WTC11 (cell line): ENCODE measurements around the gene LIMK1. TPM values are rescaled to one million over a fixed set of nuclear protein-coding genes. Genes with fewer than 3 reads are reported as not detected.
A peak's percentile ranks its signal among the peaks of the same experiment; 100 is the strongest.

Experiments used
- ATF1 ChIP-seq: sonication (generic); formaldehyde crosslinking; IDR thresholded peaks from 2 replicates; pipeline ENCODE4 v1.8.1; 2023; ENCODE audit warnings: mild to moderate bottlenecking, moderate library complexity, missing genetic modification reagents
- MYBL2 ChIP-seq: sonication (generic); formaldehyde crosslinking; IDR thresholded peaks from 2 replicates; pipeline ENCODE4 v1.8.1; 2023; ENCODE audit warnings: mild to moderate bottlenecking, moderate library complexity, missing genetic modification reagents
- RORB ChIP-seq: fragments of 250-450 bp; sonication (Bioruptor Pico); IDR thresholded peaks from 2 replicates; pipeline ENCODE4 v1.9.0; 2021; ENCODE audit warnings: mild to moderate bottlenecking
- SMAD4 ChIP-seq: sonication (generic); formaldehyde crosslinking; IDR thresholded peaks from 2 replicates; pipeline ENCODE4 v1.8.0; 2022; ENCODE audit warnings: mild to moderate bottlenecking, missing genetic modification reagents
- TEAD1 ChIP-seq: sonication (generic); formaldehyde crosslinking; IDR thresholded peaks from 2 replicates; pipeline ENCODE4 v1.8.0; 2022; ENCODE audit warnings: mild to moderate bottlenecking, missing genetic modification reagents
- TEAD4 ChIP-seq: sonication (generic); formaldehyde crosslinking; IDR thresholded peaks from 2 replicates; pipeline ENCODE4 v1.8.0; 2022; ENCODE audit warnings: mild to moderate bottlenecking, missing genetic modification reagents
- ZNF232 ChIP-seq: sonication (generic); formaldehyde crosslinking; IDR thresholded peaks from 2 replicates; pipeline ENCODE4 v1.8.0; 2022; ENCODE audit warnings: mild to moderate bottlenecking, missing genetic modification reagents
- ZNF423 ChIP-seq: fragments of 250-450 bp; sonication (Bioruptor Pico); IDR thresholded peaks from 2 replicates; pipeline ENCODE4 v2.1.2; 2022; ENCODE audit warnings: mild to moderate bottlenecking, moderate library complexity
- total RNA-seq: library from RNA; stranded (reverse); gene quantifications from 3 replicates; pipeline ENCODE4 v1.2.3, GENCODE V29; 2021
- TF ChIP-seq, protein P1 (sequence below): sonication (generic); formaldehyde crosslinking; IDR thresholded peaks from 2 replicates; pipeline ENCODE4 v1.8.0; 2023; ENCODE audit warnings: mild to moderate bottlenecking, missing genetic modification reagents
- TF ChIP-seq, protein P2 (sequence below): sonication (generic); formaldehyde crosslinking; IDR thresholded peaks from 2 replicates; pipeline ENCODE4 v1.8.0; 2022; ENCODE audit warnings: mild to moderate bottlenecking, missing genetic modification reagents
- TF ChIP-seq, protein P3 (sequence below): sonication (generic); formaldehyde crosslinking; IDR thresholded peaks from 2 replicates; pipeline ENCODE4 v1.8.1; 2023; ENCODE audit warnings: mild to moderate bottlenecking, moderate library complexity, missing genetic modification reagents
- TF ChIP-seq, protein P4 (sequence below): sonication (generic); formaldehyde crosslinking; IDR thresholded peaks from 2 replicates; pipeline ENCODE4 v1.8.0; 2022; ENCODE audit warnings: mild to moderate bottlenecking, missing genetic modification reagents
- TF ChIP-seq, protein P5 (sequence below): sonication (generic); formaldehyde crosslinking; IDR thresholded peaks from 2 replicates; pipeline ENCODE4 v1.8.0; 2023; ENCODE audit warnings: missing genetic modification reagents, mild to moderate bottlenecking, borderline replicate concordance
- TF ChIP-seq, protein P6 (sequence below): fragments of 250-450 bp; sonication (Bioruptor Pico); IDR thresholded peaks from 2 replicates; pipeline ENCODE4 v2.1.2; 2022; ENCODE audit warnings: mild to moderate bottlenecking, moderate library complexity
- TF ChIP-seq, protein P7 (sequence below): sonication (generic); formaldehyde crosslinking; IDR thresholded peaks from 2 replicates; pipeline ENCODE4 v1.8.1; 2023; ENCODE audit warnings: mild to moderate bottlenecking, missing genetic modification reagents, moderate library complexity
- TF ChIP-seq, protein P8 (sequence below): fragments of 250-450 bp; sonication (Bioruptor Pico); IDR thresholded peaks from 2 replicates; pipeline ENCODE4 v1.9.0; 2021; ENCODE audit warnings: mild to moderate bottlenecking
- TF ChIP-seq, protein P9 (sequence below): sonication (generic); formaldehyde crosslinking; IDR thresholded peaks from 2 replicates; pipeline ENCODE4 v1.8.1; 2022; ENCODE audit warnings: low read depth, missing genetic modification reagents, borderline replicate concordance
- TF ChIP-seq, protein P10 (sequence below): sonication (generic); formaldehyde crosslinking; IDR thresholded peaks from 2 replicates; pipeline ENCODE4 v1.8.1; 2022; ENCODE audit warnings: low read depth, mild to moderate bottlenecking, moderate library complexity, missing genetic modification reagents, borderline replicate concordance

The LIMK1 gene
- total RNA-seq, 1 experiment from 2014 or later, result 85.4 TPM

DNA sequence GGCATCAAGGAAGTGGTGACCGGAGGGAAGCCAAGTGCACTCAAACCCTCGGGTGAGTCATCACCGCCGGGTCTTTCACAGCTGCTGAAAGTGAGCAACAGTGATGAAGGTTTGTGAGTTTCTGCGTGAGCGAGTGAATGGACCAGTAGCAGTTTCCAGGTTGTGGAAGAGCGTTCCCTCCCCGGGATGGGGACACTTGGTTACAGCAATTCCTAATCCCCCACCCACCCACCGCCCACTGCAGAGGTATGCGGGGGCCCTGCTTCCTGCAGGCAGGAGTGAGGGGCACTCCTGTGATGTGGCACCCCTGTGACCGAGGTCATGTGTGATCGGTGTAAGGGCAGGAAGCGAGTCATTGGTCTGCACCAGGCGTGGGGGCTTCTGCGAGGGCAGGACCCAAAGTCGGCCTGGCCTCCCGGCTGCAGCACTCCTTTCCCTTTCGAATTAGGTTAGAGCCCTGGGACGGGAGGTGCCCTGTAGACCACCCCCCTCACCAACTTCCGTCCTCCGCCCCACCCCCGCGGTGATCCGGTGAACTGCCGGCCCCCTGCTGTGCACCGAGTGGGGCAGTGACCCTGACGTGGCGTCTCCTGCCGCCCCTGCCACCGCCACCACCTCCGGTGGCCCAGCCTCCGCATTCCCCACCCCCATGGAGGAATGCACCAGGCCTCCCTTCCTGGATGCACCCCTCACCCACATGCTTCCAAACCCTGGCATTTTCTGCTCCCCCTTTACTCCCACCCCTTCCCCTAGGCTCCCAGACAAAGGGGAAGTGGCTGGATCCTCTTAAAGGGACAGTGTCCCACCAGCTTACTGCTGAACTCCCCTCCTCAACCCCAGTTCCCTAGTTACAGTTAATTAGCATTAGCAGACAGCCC, 10.9 kb downstream of the LIMK1 start (continued):
- TF ChIP-seq, protein P1, sequence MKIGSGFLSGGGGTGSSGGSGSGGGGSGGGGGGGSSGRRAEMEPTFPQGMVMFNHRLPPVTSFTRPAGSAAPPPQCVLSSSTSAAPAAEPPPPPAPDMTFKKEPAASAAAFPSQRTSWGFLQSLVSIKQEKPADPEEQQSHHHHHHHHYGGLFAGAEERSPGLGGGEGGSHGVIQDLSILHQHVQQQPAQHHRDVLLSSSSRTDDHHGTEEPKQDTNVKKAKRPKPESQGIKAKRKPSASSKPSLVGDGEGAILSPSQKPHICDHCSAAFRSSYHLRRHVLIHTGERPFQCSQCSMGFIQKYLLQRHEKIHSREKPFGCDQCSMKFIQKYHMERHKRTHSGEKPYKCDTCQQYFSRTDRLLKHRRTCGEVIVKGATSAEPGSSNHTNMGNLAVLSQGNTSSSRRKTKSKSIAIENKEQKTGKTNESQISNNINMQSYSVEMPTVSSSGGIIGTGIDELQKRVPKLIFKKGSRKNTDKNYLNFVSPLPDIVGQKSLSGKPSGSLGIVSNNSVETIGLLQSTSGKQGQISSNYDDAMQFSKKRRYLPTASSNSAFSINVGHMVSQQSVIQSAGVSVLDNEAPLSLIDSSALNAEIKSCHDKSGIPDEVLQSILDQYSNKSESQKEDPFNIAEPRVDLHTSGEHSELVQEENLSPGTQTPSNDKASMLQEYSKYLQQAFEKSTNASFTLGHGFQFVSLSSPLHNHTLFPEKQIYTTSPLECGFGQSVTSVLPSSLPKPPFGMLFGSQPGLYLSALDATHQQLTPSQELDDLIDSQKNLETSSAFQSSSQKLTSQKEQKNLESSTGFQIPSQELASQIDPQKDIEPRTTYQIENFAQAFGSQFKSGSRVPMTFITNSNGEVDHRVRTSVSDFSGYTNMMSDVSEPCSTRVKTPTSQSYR, result peak; percentile 89
- TF ChIP-seq, protein P2, sequence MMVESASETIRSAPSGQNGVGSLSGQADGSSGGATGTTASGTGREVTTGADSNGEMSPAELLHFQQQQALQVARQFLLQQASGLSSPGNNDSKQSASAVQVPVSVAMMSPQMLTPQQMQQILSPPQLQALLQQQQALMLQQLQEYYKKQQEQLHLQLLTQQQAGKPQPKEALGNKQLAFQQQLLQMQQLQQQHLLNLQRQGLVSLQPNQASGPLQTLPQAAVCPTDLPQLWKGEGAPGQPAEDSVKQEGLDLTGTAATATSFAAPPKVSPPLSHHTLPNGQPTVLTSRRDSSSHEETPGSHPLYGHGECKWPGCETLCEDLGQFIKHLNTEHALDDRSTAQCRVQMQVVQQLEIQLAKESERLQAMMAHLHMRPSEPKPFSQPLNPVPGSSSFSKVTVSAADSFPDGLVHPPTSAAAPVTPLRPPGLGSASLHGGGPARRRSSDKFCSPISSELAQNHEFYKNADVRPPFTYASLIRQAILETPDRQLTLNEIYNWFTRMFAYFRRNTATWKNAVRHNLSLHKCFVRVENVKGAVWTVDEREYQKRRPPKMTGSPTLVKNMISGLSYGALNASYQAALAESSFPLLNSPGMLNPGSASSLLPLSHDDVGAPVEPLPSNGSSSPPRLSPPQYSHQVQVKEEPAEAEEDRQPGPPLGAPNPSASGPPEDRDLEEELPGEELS, result peak; percentile 29; the same call in 1 of the 2 replicates
- TF ChIP-seq, protein P3, sequence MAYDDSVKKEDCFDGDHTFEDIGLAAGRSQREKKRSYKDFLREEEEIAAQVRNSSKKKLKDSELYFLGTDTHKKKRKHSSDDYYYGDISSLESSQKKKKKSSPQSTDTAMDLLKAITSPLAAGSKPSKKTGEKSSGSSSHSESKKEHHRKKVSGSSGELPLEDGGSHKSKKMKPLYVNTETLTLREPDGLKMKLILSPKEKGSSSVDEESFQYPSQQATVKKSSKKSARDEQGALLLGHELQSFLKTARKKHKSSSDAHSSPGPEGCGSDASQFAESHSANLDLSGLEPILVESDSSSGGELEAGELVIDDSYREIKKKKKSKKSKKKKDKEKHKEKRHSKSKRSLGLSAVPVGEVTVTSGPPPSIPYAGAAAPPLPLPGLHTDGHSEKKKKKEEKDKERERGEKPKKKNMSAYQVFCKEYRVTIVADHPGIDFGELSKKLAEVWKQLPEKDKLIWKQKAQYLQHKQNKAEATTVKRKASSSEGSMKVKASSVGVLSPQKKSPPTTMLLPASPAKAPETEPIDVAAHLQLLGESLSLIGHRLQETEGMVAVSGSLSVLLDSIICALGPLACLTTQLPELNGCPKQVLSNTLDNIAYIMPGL, result no peak
- TF ChIP-seq RORB (CRISPR knock-in tag) (no peak), MYBL2 (CRISPR knock-in tag) (0 out of 2 replicates have a peak, but pooled peaks have one; percentile 25), ATF1 (CRISPR knock-in tag) (no peak), ZNF232 (no peak), TEAD1 (CRISPR knock-in tag) (peak; percentile 78), SMAD4 (no peak), ZNF423 (peak; percentile 83), TEAD4 (peak; percentile 83; the same call in 1 of the 2 replicates)
- TF ChIP-seq, protein P4, sequence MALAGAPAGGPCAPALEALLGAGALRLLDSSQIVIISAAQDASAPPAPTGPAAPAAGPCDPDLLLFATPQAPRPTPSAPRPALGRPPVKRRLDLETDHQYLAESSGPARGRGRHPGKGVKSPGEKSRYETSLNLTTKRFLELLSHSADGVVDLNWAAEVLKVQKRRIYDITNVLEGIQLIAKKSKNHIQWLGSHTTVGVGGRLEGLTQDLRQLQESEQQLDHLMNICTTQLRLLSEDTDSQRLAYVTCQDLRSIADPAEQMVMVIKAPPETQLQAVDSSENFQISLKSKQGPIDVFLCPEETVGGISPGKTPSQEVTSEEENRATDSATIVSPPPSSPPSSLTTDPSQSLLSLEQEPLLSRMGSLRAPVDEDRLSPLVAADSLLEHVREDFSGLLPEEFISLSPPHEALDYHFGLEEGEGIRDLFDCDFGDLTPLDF (CRISPR knock-in tag), result no peak
- TF ChIP-seq, protein P5, sequence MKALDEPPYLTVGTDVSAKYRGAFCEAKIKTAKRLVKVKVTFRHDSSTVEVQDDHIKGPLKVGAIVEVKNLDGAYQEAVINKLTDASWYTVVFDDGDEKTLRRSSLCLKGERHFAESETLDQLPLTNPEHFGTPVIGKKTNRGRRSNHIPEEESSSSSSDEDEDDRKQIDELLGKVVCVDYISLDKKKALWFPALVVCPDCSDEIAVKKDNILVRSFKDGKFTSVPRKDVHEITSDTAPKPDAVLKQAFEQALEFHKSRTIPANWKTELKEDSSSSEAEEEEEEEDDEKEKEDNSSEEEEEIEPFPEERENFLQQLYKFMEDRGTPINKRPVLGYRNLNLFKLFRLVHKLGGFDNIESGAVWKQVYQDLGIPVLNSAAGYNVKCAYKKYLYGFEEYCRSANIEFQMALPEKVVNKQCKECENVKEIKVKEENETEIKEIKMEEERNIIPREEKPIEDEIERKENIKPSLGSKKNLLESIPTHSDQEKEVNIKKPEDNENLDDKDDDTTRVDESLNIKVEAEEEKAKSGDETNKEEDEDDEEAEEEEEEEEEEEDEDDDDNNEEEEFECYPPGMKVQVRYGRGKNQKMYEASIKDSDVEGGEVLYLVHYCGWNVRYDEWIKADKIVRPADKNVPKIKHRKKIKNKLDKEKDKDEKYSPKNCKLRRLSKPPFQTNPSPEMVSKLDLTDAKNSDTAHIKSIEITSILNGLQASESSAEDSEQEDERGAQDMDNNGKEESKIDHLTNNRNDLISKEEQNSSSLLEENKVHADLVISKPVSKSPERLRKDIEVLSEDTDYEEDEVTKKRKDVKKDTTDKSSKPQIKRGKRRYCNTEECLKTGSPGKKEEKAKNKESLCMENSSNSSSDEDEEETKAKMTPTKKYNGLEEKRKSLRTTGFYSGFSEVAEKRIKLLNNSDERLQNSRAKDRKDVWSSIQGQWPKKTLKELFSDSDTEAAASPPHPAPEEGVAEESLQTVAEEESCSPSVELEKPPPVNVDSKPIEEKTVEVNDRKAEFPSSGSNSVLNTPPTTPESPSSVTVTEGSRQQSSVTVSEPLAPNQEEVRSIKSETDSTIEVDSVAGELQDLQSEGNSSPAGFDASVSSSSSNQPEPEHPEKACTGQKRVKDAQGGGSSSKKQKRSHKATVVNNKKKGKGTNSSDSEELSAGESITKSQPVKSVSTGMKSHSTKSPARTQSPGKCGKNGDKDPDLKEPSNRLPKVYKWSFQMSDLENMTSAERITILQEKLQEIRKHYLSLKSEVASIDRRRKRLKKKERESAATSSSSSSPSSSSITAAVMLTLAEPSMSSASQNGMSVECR (CRISPR knock-in tag), result no peak
- TF ChIP-seq, protein P6, sequence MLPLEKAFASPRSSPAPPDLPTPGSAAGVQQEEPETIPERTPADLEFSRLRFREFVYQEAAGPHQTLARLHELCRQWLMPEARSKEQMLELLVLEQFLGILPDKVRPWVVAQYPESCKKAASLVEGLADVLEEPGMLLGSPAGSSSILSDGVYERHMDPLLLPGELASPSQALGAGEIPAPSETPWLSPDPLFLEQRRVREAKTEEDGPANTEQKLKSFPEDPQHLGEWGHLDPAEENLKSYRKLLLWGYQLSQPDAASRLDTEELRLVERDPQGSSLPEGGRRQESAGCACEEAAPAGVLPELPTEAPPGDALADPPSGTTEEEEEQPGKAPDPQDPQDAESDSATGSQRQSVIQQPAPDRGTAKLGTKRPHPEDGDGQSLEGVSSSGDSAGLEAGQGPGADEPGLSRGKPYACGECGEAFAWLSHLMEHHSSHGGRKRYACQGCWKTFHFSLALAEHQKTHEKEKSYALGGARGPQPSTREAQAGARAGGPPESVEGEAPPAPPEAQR (CRISPR knock-in tag), result no peak
- TF ChIP-seq, protein P7, sequence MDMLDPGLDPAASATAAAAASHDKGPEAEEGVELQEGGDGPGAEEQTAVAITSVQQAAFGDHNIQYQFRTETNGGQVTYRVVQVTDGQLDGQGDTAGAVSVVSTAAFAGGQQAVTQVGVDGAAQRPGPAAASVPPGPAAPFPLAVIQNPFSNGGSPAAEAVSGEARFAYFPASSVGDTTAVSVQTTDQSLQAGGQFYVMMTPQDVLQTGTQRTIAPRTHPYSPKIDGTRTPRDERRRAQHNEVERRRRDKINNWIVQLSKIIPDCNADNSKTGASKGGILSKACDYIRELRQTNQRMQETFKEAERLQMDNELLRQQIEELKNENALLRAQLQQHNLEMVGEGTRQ (CRISPR knock-in tag), result no peak
- TF ChIP-seq, protein P8, sequence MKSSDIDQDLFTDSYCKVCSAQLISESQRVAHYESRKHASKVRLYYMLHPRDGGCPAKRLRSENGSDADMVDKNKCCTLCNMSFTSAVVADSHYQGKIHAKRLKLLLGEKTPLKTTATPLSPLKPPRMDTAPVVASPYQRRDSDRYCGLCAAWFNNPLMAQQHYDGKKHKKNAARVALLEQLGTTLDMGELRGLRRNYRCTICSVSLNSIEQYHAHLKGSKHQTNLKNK (CRISPR knock-in tag), result no peak
- TF ChIP-seq, protein P9, sequence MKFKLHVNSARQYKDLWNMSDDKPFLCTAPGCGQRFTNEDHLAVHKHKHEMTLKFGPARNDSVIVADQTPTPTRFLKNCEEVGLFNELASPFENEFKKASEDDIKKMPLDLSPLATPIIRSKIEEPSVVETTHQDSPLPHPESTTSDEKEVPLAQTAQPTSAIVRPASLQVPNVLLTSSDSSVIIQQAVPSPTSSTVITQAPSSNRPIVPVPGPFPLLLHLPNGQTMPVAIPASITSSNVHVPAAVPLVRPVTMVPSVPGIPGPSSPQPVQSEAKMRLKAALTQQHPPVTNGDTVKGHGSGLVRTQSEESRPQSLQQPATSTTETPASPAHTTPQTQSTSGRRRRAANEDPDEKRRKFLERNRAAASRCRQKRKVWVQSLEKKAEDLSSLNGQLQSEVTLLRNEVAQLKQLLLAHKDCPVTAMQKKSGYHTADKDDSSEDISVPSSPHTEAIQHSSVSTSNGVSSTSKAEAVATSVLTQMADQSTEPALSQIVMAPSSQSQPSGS (CRISPR knock-in tag), result no peak
- TF ChIP-seq, protein P10, sequence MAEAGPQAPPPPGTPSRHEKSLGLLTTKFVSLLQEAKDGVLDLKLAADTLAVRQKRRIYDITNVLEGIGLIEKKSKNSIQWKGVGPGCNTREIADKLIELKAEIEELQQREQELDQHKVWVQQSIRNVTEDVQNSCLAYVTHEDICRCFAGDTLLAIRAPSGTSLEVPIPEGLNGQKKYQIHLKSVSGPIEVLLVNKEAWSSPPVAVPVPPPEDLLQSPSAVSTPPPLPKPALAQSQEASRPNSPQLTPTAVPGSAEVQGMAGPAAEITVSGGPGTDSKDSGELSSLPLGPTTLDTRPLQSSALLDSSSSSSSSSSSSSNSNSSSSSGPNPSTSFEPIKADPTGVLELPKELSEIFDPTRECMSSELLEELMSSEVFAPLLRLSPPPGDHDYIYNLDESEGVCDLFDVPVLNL (CRISPR knock-in tag), result no peak
